NCI-H2196 (cell line): ENCODE measurements around the gene PIK3CB.
"Not testable (repeated sequence)": the region's sequence is repeated elsewhere in the genome, so short reads cannot be mapped to it uniquely, and the experiment has no call there.

Experiments
- DNase-seq: peaks from one replicate; lab custom pipeline; 2025; ENCODE audit not compliant: unreplicated experiment; lab: John Stamatoyannopoulos, UW

PIK3CB gene

DNA sequence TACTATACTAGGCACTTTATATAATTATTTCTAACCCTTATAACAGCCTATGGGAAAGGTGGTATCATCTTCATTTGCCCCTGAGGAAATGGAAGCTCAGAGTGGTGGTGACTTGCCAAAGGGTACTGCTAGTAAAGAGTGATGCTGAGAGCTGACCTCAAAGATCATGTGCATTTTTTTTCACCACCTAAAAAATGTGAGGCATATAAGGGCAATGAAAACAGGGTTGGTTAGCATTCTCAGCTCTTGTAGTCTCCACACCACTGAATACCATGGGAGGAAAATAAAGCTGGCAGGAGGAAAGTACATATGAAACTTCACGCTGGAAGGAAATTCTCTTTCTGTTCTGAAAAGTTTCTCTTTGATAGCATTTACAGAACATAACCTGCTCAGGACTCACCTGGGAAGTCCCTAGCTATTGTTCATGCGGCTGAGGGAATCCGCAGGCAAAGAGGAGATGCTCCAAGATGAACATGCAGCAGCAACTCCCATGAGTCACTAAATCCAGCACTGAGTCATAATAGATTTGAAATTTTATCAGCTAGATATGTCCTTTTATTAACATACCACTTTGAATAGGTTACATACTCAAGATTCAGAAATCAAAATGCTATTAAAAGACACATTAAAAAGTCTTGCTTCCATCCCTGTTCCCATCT lies 208.9 kb downstream of the PIK3CB start:
- no peak for DNase-seq

DNA sequence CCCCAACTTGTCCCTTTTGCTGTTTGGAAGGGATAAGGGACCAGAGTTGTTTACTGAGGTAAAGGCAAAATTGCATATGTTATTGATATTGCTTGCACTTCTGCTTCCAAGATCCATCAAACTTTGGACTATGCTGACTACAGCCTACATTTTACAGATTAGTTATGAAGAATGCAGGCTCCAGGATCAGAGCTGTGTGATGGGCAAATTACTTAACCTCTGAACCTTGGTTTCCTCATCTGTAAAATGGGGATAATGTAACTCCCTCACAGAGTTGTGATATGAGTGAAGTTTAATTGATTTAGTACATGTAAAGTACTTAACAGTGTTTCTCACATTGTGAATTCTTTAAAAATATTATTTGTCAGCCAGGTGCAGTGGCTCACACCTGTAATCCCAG lies 210.2 kb downstream of the PIK3CB start:
- DNase-seq = no peak

DNA sequence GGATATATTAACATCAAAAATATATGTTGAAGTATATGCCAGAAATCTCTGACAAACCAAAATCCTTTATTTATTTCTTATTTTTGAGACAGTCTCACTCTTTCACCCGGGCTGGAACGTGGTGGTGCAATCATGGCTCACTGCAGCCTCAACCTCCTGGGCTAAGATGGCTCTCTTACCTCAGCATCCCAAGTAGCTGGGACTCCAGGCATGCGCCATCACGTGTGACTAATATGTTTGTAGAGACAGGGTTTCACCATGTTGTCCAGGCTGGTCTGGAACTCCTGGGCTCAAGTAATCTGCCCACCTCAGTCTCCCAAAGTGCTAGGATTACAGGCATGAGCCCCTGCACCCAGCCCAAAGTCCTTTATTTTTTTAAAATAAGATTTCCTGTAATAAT lies 214.3 kb downstream of the PIK3CB start:
- DNase-seq = no peak

DNA sequence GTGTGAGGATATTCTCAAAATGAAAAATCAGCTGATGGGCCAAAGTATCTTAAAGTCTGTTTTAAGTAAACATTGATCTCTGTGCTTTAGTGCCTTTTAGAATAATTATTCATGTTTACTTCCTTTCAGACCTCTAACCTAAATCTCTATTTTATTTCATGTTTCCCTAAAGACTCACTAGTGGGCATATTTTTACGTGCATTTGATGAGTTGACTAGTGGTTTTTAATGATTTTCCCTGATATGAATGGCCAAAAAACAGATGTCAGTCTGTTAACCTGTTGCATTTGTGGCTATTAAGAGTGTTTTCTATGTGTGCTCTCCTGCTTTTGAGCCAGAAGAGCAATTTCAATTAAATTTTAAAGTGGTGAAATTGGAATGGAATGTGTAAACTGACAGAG lies 219.3 kb downstream of the PIK3CB start:
- no peak for DNase-seq

DNA sequence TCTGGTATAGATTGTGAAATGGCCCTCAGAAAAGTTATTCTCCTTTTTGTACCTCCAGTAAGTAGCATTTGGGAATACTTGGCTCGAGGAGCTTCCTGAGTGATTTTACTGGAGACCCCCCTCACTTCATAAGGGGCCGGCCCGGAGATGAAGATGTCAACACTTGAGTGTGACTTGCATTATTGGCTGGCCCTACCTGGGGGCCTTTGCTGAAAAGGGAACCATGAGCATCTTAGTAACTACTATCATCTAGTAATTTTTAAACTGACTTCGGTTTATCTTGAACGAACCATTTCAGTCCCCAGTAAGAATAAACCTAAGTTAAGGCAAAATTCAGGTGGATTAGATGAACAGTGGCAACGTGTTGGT lies 224.8 kb downstream of the PIK3CB start:
- DNase-seq = no peak

DNA sequence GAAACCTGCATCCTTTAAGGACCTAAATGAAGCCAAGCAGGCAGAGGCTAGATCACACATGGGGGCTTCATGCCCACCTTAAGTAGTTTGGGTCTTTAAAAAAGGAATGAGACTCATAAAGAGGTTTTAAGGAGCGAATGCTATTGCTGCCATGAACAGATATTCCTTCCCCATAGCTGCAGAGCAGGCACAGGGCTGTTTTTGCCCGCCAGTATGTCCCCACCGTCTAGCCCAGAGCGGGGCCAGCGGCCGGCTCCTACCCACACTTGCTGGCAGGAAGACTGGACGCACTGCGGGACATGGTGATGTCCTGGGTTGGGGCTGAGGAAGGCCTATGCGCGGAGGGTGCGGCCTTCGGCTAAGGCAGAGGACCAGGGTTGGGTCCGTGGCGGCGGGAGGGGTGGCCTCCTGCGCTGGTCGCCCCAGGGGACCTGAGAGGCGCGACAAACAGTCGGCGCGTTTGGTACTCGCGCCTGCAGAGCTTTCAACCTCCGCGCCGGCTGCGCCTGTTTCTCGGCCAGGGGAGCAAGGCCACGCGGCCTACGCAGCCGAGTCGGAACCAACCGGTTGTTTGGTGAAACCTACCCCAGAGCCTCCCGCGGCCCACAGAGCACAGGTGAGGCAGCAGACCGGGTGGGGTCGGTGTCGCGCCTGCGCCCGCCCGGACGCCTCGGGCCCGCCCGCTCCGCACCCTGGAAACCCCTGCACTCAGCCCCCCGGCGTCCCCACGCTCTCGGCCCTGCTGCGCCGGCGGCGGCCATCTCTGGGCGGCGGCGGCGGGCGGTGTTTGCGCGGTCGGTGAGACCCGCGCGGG lies 226.2 kb downstream of the PIK3CB start, which contains the start of gene FAIM:
FAIM (plus strand) TSS at position 450 of the 814 bp plus-strand sequence. CDS start 10,956 bp downstream, outside the sequence.
- peak; percentile 71 for DNase-seq

DNA sequence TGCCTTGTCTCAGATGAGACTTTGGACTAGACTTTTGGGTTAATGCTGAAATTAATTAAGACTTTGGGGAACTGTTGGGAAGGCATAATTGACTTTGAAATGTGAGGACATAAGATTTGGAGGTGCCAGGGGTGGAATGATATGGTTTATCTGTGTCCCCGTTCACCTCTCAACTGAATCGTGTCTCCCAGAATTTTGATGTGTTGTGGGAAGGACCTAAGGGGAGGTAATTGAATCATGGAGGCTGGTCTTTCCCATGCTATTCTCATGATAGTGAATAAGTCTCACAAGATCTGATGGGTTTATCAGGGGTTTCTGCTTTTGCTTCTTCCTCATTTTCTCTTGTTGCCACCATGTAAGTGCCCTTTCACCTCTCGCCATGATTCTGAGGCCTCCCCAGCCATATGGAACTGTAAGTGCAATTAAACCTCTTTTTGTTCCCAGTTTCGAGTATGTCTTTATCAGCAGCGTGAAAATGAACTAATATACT lies 230.6 kb downstream of the PIK3CB start:
- DNase-seq = not testable (repeated sequence)
